Liver (tissue), 9 donors: Measurements from ENCODE around the gene SRD5A1. TPM values are rescaled to one million over a fixed set of nuclear protein-coding genes. Genes with fewer than 3 reads are reported as not detected.

ENCODE experiments used
- DNase-seq: peaks from one replicate; pipeline ENCODE4 v3.0.0-alpha.2; 2017; ENCODE audit warnings: low spot score
- H3K27ac ChIP-seq, 2 donors: one replicate each; pipeline ENCODE4 v1.7.0; 2013; ENCODE audit warnings: inconsistent platforms in 2 of 2, low read length in 2 of 2, control low read depth in 1 of 2, low read depth in 1 of 2, mild to moderate bottlenecking in 1 of 2
- H3K27me3 ChIP-seq, 4 donors: one replicate each; pipeline versions ENCODE4 v1.6.1 to v1.7.0; 2013; ENCODE audit warnings: low read length in 3 of 4, inconsistent platforms in 1 of 4, mild to moderate bottlenecking in 1 of 4, moderate library complexity in 1 of 4; ENCODE audit not compliant: control insufficient read depth in 4 of 4, insufficient read depth in 4 of 4
- H3K36me3 ChIP-seq, 4 donors: one replicate each; pipeline versions ENCODE4 v1.6.1 to v1.7.0; 2013; ENCODE audit warnings: low read length in 3 of 4, mild to moderate bottlenecking in 3 of 4, low read depth in 1 of 4, moderate library complexity in 1 of 4; ENCODE audit not compliant: control insufficient read depth in 4 of 4, insufficient read depth in 3 of 4
- H3K4me1 ChIP-seq, 4 donors: one replicate each; pipeline versions ENCODE4 v1.6.1 to v1.7.0; 2013; ENCODE audit warnings: low read length in 3 of 4, mild to moderate bottlenecking in 3 of 4, moderate library complexity in 1 of 4; ENCODE audit not compliant: control insufficient read depth in 4 of 4, insufficient read depth in 4 of 4
- H3K4me3 ChIP-seq, 3 donors: one replicate each; pipeline versions ENCODE4 v1.6.1 to v1.7.0; 2013; ENCODE audit warnings: low read length in 3 of 3, control low read depth in 1 of 3, low read depth in 1 of 3, mild to moderate bottlenecking in 1 of 3
- H3K9ac ChIP-seq, 2 donors: one replicate each; pipeline ENCODE4 v1.7.0; 2013; ENCODE audit warnings: low read length in 2 of 2, mild to moderate bottlenecking in 2 of 2, moderate library complexity in 2 of 2, control low read depth in 1 of 2, low read depth in 1 of 2
- H3K9me3 ChIP-seq, 4 donors: one replicate each; pipeline versions ENCODE4 v1.6.1 to v1.7.0; 2013; ENCODE audit warnings: low read length in 3 of 4; ENCODE audit not compliant: control insufficient read depth in 4 of 4
- EGR1 ChIP-seq, 2 donors: IDR thresholded peaks; 2 replicates each; pipeline ENCODE4 v1.6.1; 2016 to 2018; ENCODE audit warnings: antibody characterized with exemption in 2 of 2, low read depth in 2 of 2
- FOXA1 ChIP-seq: IDR thresholded peaks from 2 replicates; pipeline ENCODE4 v1.6.1; 2016; ENCODE audit warnings: antibody characterized with exemption
- FOXA2 ChIP-seq: IDR thresholded peaks from 2 replicates; pipeline ENCODE4 v1.6.1; 2016; ENCODE audit warnings: antibody characterized with exemption
- GABPA ChIP-seq, 2 donors: IDR thresholded peaks in 1 of 2; conservative IDR thresholded peaks in 1 of 2; 2 replicates each; pipeline ENCODE4 v1.6.1; 2016; ENCODE audit warnings: antibody characterized with exemption in 2 of 2, mild to moderate bottlenecking in 1 of 2, moderate library complexity in 1 of 2
- HNF4A ChIP-seq, 2 donors: conservative IDR thresholded peaks; 2 replicates each; pipeline ENCODE4 v1.6.1; 2016; ENCODE audit warnings: antibody characterized with exemption in 2 of 2, mild to moderate bottlenecking in 2 of 2
- HNF4G ChIP-seq: IDR thresholded peaks from 2 replicates; pipeline ENCODE4 v1.6.1; 2016; ENCODE audit warnings: antibody characterized with exemption
- JUND ChIP-seq, 2 donors: IDR thresholded peaks; 2 replicates each; pipeline ENCODE4 v1.6.1; 2016; ENCODE audit warnings: antibody characterized with exemption in 2 of 2
- NR2F2 ChIP-seq: IDR thresholded peaks from 2 replicates; pipeline ENCODE4 v1.6.1; 2016; ENCODE audit warnings: antibody characterized with exemption
- RAD21 ChIP-seq, 2 donors: IDR thresholded peaks; 2 replicates each; pipeline ENCODE4 v1.6.1; 2016; ENCODE audit warnings: antibody characterized with exemption in 2 of 2, mild to moderate bottlenecking in 2 of 2
- RXRA ChIP-seq, 2 donors: IDR thresholded peaks; 2 replicates each; pipeline ENCODE4 v1.6.1; 2017 to 2018; ENCODE audit warnings: antibody characterized with exemption in 2 of 2, mild to moderate bottlenecking in 1 of 2
- SP1 ChIP-seq: IDR thresholded peaks from 2 replicates; pipeline ENCODE4 v1.6.1; 2018; ENCODE audit warnings: antibody characterized with exemption, mild to moderate bottlenecking
- TAF1 ChIP-seq: conservative IDR thresholded peaks from 2 replicates; pipeline ENCODE4 v1.6.1; 2016; ENCODE audit warnings: antibody characterized with exemption, mild to moderate bottlenecking
- YY1 ChIP-seq: IDR thresholded peaks from 2 replicates; pipeline ENCODE4 v1.6.1; 2016; ENCODE audit warnings: antibody characterized with exemption, mild to moderate bottlenecking
- WGBS: extraction: QIAGEN DNeasy Blood & Tissue Kit; methylation state at CpG from one replicate; pipeline ENCODE4 v1.1.7; 2013; 5-methylcytosine and 5-hydroxymethylcytosine counted together
- polyA plus RNA-seq, 2 donors: library from polyadenylated mRNA; stranded (reverse) in 1 of 2; unstranded in 1 of 2; fragments of 200-250 nt in 1 of 2; fragments of >200 nt in 1 of 2; fragmentation: Nextera tagmentation in 1 of 2; extraction: Ambion mirVana in 1 of 2; gene quantifications; one replicate each; pipeline versions ENCODE4 v1.2.1 to v1.2.3, GENCODE V29; 2013 to 2015
- total RNA-seq, 2 donors: library from RNA; depleted of rRNA; stranded (reverse); fragments of >200 nt; gene quantifications; one replicate each; pipeline ENCODE4 v1.2.3, GENCODE V29; 2014
- TF ChIP-seq, protein P1 (sequence below): IDR thresholded peaks from 2 replicates; pipeline ENCODE4 v1.6.1; 2016; ENCODE audit warnings: antibody characterized with exemption
- TF ChIP-seq, protein P2 (sequence below): fragments of 150-350 bp; IDR thresholded peaks from 2 replicates; pipeline ENCODE4 v1.5.1; 2017; ENCODE audit warnings: improper control_type of control experiment, low read depth, low read length; ENCODE audit not compliant: missing input control
- TF ChIP-seq, protein P3 (sequence below): IDR thresholded peaks from 2 replicates; pipeline ENCODE4 v1.6.1; 2016; ENCODE audit warnings: antibody characterized with exemption
- TF ChIP-seq, protein P4 (sequence below): IDR thresholded peaks from 2 replicates; pipeline ENCODE4 v1.6.1; 2016; ENCODE audit warnings: antibody characterized with exemption, mild to moderate bottlenecking
- TF ChIP-seq, protein P5 (sequence below): IDR thresholded peaks from 2 replicates; pipeline ENCODE4 v1.6.1; 2016; ENCODE audit warnings: antibody characterized with exemption
- donor health status: healthy.
- donor health status: healthy.
- donor health status: healthy.
- donor health status: healthy.
- donor health status: healthy.

Gene SRD5A1
- total and polyA plus RNA-seq, 4 donors, result 6.3 to 87.0 (median 47.7) TPM

DNA sequence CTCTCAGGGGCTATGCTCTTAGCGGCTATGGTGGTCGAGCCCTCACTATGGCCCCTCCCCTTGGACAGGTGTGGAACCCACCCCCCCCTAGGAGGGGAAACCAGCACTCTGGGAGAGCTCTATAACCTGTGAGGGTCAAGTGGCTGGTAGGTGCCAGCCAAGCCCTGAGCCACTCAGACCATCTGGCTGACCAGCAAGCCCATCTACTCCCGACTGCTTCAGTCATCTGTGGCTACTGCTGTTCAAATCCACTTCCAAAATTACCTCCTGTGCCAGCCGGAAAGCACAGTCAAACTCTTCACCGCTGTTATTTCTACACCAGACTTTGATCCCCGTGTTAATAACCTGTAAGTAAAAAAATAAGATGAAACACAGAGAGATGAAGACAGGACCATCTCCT, 28.9 kb upstream of the SRD5A1 start:
- WGBS, result 57% methylated on average over 6 of the region's 6 CpGs
- H3K4me3 ChIP-seq, result no peak overlapping the region
- no peaks in the 10 kb centered on the region for H3K9me3 ChIP-seq
- no peak for TF ChIP-seq RXRA (IDR thresholded peaks at IDR 0.05)
- TF ChIP-seq JUND (IDR thresholded peaks at IDR 0.05), result no peak
- TF ChIP-seq YY1, result no peak
- TF ChIP-seq, protein P1, sequence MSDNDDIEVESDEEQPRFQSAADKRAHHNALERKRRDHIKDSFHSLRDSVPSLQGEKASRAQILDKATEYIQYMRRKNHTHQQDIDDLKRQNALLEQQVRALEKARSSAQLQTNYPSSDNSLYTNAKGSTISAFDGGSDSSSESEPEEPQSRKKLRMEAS, result no peak
- no peak for TF ChIP-seq RAD21 (IDR thresholded peaks at IDR 0.05)
- TF ChIP-seq NR2F2, result no peak
- TF ChIP-seq EGR1 (IDR thresholded peaks at IDR 0.05; ENCODE audit: low read depth in 2 of 2), result no peak
- no peak for TF ChIP-seq HNF4A (conservative IDR thresholded peaks at IDR 0.05)
- TF ChIP-seq, protein P2, sequence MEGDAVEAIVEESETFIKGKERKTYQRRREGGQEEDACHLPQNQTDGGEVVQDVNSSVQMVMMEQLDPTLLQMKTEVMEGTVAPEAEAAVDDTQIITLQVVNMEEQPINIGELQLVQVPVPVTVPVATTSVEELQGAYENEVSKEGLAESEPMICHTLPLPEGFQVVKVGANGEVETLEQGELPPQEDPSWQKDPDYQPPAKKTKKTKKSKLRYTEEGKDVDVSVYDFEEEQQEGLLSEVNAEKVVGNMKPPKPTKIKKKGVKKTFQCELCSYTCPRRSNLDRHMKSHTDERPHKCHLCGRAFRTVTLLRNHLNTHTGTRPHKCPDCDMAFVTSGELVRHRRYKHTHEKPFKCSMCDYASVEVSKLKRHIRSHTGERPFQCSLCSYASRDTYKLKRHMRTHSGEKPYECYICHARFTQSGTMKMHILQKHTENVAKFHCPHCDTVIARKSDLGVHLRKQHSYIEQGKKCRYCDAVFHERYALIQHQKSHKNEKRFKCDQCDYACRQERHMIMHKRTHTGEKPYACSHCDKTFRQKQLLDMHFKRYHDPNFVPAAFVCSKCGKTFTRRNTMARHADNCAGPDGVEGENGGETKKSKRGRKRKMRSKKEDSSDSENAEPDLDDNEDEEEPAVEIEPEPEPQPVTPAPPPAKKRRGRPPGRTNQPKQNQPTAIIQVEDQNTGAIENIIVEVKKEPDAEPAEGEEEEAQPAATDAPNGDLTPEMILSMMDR, result no peak
- no peak for TF ChIP-seq TAF1
- TF ChIP-seq FOXA1, result no peak
- TF ChIP-seq, protein P3, sequence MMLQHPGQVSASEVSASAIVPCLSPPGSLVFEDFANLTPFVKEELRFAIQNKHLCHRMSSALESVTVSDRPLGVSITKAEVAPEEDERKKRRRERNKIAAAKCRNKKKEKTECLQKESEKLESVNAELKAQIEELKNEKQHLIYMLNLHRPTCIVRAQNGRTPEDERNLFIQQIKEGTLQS, result no peak
- no peak for TF ChIP-seq SP1
- no peak for TF ChIP-seq GABPA (IDR thresholded peaks at IDR 0.05 in 1 of 2, conservative IDR thresholded peaks at IDR 0.05 in 1 of 2)
- TF ChIP-seq, protein P4, sequence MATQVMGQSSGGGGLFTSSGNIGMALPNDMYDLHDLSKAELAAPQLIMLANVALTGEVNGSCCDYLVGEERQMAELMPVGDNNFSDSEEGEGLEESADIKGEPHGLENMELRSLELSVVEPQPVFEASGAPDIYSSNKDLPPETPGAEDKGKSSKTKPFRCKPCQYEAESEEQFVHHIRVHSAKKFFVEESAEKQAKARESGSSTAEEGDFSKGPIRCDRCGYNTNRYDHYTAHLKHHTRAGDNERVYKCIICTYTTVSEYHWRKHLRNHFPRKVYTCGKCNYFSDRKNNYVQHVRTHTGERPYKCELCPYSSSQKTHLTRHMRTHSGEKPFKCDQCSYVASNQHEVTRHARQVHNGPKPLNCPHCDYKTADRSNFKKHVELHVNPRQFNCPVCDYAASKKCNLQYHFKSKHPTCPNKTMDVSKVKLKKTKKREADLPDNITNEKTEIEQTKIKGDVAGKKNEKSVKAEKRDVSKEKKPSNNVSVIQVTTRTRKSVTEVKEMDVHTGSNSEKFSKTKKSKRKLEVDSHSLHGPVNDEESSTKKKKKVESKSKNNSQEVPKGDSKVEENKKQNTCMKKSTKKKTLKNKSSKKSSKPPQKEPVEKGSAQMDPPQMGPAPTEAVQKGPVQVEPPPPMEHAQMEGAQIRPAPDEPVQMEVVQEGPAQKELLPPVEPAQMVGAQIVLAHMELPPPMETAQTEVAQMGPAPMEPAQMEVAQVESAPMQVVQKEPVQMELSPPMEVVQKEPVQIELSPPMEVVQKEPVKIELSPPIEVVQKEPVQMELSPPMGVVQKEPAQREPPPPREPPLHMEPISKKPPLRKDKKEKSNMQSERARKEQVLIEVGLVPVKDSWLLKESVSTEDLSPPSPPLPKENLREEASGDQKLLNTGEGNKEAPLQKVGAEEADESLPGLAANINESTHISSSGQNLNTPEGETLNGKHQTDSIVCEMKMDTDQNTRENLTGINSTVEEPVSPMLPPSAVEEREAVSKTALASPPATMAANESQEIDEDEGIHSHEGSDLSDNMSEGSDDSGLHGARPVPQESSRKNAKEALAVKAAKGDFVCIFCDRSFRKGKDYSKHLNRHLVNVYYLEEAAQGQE, result no peak
- TF ChIP-seq FOXA2, result no peak
- TF ChIP-seq, protein P5, sequence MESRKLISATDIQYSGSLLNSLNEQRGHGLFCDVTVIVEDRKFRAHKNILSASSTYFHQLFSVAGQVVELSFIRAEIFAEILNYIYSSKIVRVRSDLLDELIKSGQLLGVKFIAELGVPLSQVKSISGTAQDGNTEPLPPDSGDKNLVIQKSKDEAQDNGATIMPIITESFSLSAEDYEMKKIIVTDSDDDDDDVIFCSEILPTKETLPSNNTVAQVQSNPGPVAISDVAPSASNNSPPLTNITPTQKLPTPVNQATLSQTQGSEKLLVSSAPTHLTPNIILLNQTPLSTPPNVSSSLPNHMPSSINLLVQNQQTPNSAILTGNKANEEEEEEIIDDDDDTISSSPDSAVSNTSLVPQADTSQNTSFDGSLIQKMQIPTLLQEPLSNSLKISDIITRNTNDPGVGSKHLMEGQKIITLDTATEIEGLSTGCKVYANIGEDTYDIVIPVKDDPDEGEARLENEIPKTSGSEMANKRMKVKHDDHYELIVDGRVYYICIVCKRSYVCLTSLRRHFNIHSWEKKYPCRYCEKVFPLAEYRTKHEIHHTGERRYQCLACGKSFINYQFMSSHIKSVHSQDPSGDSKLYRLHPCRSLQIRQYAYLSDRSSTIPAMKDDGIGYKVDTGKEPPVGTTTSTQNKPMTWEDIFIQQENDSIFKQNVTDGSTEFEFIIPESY, result no peak
- no peak for TF ChIP-seq HNF4G
- peaks cover 2 to 16% (median 10%) of the 10 kb centered on the region in 4 donors for H3K4me1 ChIP-seq
- H3K36me3 ChIP-seq, result peaks cover 10 to 77% (median 48%) of the 10 kb centered on the region in 4 donors
- peak overlapping the region in 1 of 2 donors; percentile 16 for H3K9ac ChIP-seq
- peak overlapping the region; percentile 79 to 88 for H3K27ac ChIP-seq
- H3K27me3 ChIP-seq, result no peaks in the 10 kb centered on the region
- DNase-seq, result no peak
